Prostate gland (tissue), 2 donors: ENCODE data around the gene TMEM132D. TPM values are rescaled to one million over a fixed set of nuclear protein-coding genes. Genes with fewer than 3 reads are reported as not detected.

Experiments
- DNase-seq: peaks from one replicate; pipeline ENCODE4 v3.0.0-alpha.2; 2019; ENCODE audit warnings: low spot score
- H3K27ac ChIP-seq, 2 donors: fragments of 200-600 bp; sonication (generic); 2 replicates each; pipeline ENCODE4 v1.5.1; 2017 to 2019
- H3K27me3 ChIP-seq: fragments of 200-600 bp; sonication (generic); replicated peaks from 2 replicates; pipeline ENCODE4 v1.5.1; 2019; ENCODE audit not compliant: insufficient read depth
- H3K36me3 ChIP-seq, 2 donors: fragments of 200-600 bp; sonication (generic); 1 replicate in 1 of 2; 2 replicates in 1 of 2; pipeline versions ENCODE4 v1.5.1 to v1.8.1; 2017 to 2019
- H3K4me1 ChIP-seq: fragments of 200-600 bp; sonication (generic); replicated peaks from 2 replicates; pipeline ENCODE4 v1.5.1; 2019
- H3K4me3 ChIP-seq, 2 donors: fragments of 200-600 bp; sonication (generic); 2 replicates each; pipeline ENCODE4 v1.5.1; 2017 to 2019
- H3K9me3 ChIP-seq: fragments of 200-600 bp; sonication (generic); 2 replicates; pipeline ENCODE4 v1.5.1; 2017
- POLR2A ChIP-seq: fragments of 450-650 bp; IDR thresholded peaks from one replicate; pipeline ENCODE4 v1.6.1; 2016; ENCODE audit warnings: antibody characterized with exemption, mild to moderate bottlenecking
- POLR2AphosphoS5 ChIP-seq: sonication (generic); formaldehyde crosslinking; IDR thresholded peaks from one replicate; pipeline ENCODE4 v1.6.1; 2017; ENCODE audit warnings: antibody characterized with exemption
- WGBS: methylation state at CpG from one replicate; pipeline ENCODE4 v1.1.5; 2018; 5-methylcytosine and 5-hydroxymethylcytosine counted together
- intact Hi-C: fragments of 100-400 bp; cut with DNase I; formaldehyde crosslinking; loops from one replicate; pipeline ENCODE4 v1.14.2; 2022
- total RNA-seq, 2 donors: library from RNA; depleted of rRNA; stranded (reverse); fragments of >200 nt; gene quantifications; one replicate each; pipeline ENCODE4 v1.1.0, GENCODE V29; 2016
- TF ChIP-seq, protein P1 (sequence below), 4 experiments: fragments of 200-600 bp in 2 of 4; fragments of 450-650 bp in 2 of 4; sonication (generic) in 2 of 4; IDR thresholded peaks; 1 replicate in 3 of 4; 2 replicates in 1 of 4; pipeline ENCODE4 v1.5.1; 2016 to 2019; ENCODE audit warnings: antibody characterized with exemption in 4 of 4, mild to moderate bottlenecking in 2 of 4, moderate library complexity in 2 of 4

The TMEM132D gene
- total RNA-seq, 2 donors from 2014 or later, result 0.57 to 1.3 TPM

DNA sequence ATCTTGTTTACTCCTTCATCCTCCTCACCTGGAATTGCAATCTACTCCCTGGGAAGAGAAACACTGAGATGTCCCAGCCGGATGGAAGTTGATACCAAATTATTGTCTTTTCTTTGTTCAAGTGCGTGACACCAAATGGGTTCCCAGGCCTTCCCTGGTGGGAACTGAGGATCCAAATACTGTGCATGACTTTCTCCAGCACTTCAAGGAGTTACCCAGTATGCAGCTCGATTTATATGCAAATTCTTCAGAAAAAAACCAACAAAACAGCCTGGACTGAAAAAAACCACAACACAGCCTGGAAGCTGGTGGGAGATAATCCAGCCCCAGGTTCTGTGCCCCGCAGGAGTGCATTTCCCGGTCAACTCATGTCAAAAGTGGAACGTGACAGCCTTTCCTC, 740.0 kb downstream of the TMEM132D start:
- TF ChIP-seq POLR2AphosphoS5, result no peak
- TF ChIP-seq, protein P1, sequence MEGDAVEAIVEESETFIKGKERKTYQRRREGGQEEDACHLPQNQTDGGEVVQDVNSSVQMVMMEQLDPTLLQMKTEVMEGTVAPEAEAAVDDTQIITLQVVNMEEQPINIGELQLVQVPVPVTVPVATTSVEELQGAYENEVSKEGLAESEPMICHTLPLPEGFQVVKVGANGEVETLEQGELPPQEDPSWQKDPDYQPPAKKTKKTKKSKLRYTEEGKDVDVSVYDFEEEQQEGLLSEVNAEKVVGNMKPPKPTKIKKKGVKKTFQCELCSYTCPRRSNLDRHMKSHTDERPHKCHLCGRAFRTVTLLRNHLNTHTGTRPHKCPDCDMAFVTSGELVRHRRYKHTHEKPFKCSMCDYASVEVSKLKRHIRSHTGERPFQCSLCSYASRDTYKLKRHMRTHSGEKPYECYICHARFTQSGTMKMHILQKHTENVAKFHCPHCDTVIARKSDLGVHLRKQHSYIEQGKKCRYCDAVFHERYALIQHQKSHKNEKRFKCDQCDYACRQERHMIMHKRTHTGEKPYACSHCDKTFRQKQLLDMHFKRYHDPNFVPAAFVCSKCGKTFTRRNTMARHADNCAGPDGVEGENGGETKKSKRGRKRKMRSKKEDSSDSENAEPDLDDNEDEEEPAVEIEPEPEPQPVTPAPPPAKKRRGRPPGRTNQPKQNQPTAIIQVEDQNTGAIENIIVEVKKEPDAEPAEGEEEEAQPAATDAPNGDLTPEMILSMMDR (IDR thresholded peaks at IDR 0.05), result no peak
- no peak for TF ChIP-seq POLR2A
- H3K27ac ChIP-seq, result no peak overlapping the region
- H3K27me3 ChIP-seq, result no peaks in the 10 kb centered on the region
- intact Hi-C loops, result no loop called here
- 51% methylated on average over 6 of the region's 6 CpGs for WGBS
- no peaks in the 10 kb centered on the region for H3K4me1 ChIP-seq
- H3K9me3 ChIP-seq, result no peaks in the 10 kb centered on the region
- no peak overlapping the region for H3K4me3 ChIP-seq
- no peak for DNase-seq
- H3K36me3 ChIP-seq, result no peaks in the 10 kb centered on the region

DNA sequence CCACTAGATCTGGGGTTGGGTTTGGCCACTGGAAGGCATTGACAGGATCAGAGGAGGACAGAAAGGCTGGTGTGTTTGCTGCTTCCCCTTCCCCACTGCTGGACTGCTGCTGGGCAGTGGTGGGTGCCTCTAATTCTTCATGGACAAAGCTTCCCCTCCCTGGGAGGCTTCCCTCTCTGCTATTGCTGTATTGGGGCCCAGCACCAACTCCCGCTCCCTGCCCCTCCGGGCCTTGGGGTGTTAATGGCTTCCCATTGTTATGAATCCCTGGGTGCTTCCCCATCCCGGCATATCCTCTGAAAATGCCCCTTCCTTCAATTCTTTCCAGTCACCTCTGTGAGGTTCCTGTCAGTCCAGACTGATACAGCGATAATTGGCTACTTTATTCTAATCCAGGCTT, 740.4 kb downstream of the TMEM132D start:
- DNase-seq, result no peak

DNA sequence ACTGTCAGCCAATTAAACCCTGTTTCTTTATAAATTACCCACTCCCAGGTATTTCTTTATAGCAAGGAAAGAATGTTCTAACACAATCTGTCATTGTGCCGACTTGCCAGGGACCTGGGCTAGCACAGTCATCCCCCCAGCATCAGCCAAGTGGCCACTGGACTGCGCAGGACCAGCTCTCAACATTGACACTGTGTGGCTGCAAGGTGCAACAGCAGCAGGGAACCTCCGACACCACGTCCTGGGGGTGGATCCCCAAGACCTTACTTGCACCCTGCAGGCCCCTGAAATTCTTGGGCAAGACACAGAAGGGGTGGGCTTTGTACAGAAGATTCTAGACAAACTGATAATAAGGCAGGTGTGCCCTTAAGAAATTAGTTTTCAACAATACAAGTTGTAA, 741.0 kb downstream of the TMEM132D start:
- no peak overlapping the region for H3K27ac ChIP-seq
- H3K4me1 ChIP-seq, result no peaks in the 10 kb centered on the region
- H3K36me3 ChIP-seq, result no peaks in the 10 kb centered on the region
- no peaks in the 10 kb centered on the region for H3K27me3 ChIP-seq
- WGBS, result 72% methylated on average over 4 of the region's 4 CpGs
- intact Hi-C loops, result no loop called here
- no peaks in the 10 kb centered on the region for H3K9me3 ChIP-seq
- H3K4me3 ChIP-seq, result no peak overlapping the region
- TF ChIP-seq, protein P1 (IDR thresholded peaks at IDR 0.05), result no peak
- TF ChIP-seq POLR2AphosphoS5 (no peak), POLR2A (no peak)
- no peak for DNase-seq

More for the DNA sequence above, 740.4 kb downstream of the TMEM132D start:
- Histone ChIP-seq H3K9me3 (no peaks in the 10 kb centered on the region), H3K36me3 (no peaks in the 10 kb centered on the region), H3K27me3 (no peaks in the 10 kb centered on the region), H3K27ac (no peak overlapping the region), H3K4me1 (no peaks in the 10 kb centered on the region), H3K4me3 (no peak overlapping the region)
- intact Hi-C loops, result no loop called here
- WGBS, result 43% methylated on average over 4 of the region's 4 CpGs
- TF ChIP-seq POLR2A, result no peak
- no peak for TF ChIP-seq POLR2AphosphoS5
- TF ChIP-seq, protein P1 (IDR thresholded peaks at IDR 0.05), result no peak

DNA sequence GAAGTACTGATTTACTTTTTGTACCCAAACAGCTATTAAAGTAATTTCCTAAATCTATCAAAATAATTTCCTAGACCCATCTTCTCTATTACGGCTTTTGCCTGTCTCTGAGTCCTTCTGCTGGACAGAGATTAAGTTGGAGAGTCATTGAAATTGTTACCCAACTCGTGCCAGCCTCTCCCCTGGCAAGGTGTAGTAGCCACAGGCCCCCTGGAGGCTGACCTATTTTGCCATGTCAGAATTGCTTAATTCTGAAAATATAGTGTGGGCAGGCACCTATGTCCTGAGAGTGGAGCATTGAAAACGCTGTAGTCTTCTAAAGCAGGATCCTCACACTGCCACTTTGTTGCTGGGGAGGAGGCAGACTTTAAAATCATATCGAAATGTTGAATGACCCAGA, 742.3 kb downstream of the TMEM132D start:
- no peak for TF ChIP-seq POLR2AphosphoS5
- TF ChIP-seq POLR2A, result no peak
- TF ChIP-seq, protein P1 (IDR thresholded peaks at IDR 0.05), result no peak
- Histone ChIP-seq H3K36me3 (no peaks in the 10 kb centered on the region), H3K27ac (no peak overlapping the region), H3K9me3 (no peaks in the 10 kb centered on the region), H3K27me3 (no peaks in the 10 kb centered on the region), H3K4me3 (no peak overlapping the region), H3K4me1 (no peaks in the 10 kb centered on the region)
- 60% methylated on average over 4 of the region's 4 CpGs for WGBS
- no peak for DNase-seq
- intact Hi-C loops, result no loop called here

DNA sequence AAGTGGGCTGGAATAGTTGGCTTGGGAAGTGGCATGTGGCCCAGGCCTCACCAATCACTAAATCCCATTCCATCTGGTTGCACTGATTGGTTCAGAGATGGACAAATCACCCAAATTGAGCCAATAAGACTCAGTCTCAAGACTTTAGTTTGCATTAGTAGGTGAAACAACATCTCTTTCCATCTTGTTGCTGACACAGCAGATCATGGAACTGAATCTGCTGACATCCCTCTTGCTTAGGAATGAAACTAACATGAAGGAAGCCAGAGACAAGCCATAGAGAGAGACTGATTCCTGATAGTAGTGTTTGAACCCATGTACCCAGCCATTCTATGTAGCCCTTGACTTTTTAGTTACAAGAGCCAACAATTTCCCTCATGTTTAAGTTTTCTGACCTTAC, 743.5 kb downstream of the TMEM132D start:
- Histone ChIP-seq H3K36me3 (no peaks in the 10 kb centered on the region), H3K27me3 (no peaks in the 10 kb centered on the region), H3K4me3 (no peak overlapping the region), H3K4me1 (no peaks in the 10 kb centered on the region), H3K9me3 (no peaks in the 10 kb centered on the region), H3K27ac (no peak overlapping the region)
- DNase-seq, result no peak
- intact Hi-C loops, result no loop called here
- no peak for TF ChIP-seq POLR2AphosphoS5
- no peak for TF ChIP-seq POLR2A
